Measurements from ENCODE around the gene KCNA2.

KCNA2 gene

DNA sequence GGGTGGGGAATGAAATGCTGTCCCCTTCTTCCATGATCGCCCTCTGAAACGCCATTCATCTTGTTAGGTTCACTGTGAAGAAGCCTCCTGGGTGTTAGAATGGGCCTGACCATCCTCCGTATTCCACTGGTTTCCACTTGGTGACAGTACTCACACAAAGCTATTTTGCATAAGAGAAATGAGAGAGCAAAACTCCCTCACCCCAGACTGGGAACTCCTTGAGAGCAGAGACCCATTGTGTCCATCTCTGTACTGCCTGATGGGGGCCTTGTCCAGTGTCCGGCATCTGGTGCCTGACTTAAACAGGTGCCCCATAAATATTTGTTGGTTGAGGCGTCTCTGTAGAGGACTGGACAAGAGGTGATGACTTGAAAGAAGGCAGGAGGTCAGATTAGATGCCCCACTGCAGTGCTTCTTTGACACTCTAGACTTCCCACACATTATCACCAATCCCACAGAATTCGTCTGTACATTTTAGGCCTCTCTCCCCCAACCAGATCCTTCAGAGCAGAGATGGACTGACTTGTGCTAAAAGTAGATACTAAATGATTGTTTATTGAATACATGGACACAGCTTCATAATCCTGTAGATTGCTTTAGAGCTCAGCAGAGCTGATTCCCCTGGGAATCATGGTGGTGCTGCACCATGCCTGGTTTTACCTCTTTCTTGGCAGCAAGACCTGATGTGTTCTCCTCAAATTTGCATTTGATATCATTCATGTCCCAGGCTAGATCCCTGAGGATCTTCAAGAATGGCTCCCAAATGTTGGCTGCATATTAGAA lies 22.4 kb upstream of the KCNA2 start:
- no peak for DNase-seq

DNA sequence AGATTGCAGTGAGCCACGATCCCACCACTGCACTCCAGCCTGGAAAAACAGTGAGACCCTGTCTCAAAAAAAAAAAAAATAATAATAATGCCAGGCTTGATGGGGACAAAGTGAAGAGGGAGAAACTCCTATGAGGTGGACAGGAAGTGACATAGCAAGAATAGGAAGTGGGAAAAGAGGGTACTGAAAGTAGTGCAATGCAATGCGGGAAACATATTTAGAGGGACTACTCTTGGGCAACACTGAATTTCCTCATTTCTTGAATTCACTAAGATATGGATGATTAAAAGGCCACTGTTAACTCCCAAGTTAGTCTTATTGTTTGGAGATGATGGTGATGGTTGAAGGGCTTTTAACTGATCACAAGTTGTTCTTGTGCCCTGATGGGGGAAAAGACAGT lies 21.6 kb upstream of the KCNA2 start:
- no peak for DNase-seq

DNA sequence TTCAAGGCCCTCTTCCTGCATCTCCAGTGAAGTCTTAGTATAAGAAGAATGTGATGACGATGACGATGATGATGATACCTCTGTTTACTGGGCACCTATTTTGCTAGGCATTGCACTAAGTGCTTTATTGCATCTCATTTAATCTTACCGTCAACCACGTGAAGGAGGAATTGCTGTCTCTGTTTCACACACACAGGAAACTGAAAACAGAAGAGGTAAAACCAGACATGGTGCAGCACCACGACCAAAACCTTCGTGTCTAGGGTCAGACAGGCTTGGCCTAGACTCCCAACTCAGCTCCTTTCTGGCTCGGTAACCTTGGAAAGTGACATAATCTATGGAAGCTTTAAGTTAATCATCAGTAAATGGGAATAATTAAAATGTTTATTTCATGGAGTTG lies 20.7 kb upstream of the KCNA2 start:
- DNase-seq: no peak

DNA sequence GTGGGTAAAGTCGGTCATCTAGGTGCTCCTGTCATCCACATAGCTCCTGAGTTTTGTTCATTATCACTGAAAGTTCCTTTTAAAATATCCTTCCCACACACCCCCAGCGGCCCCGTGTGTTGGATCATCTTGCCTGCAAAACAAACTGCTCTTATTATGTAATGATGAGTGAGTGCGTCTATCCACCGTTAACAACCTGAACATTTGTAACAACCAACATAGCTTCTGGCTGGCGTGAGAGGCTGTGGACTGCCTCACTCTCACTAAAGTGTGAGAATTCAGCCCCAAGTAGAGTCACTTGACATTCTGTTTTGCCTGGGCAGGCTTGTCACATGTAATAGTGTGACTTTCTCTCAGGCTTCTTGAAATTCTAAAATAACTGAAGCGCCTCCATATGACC lies 14.5 kb upstream of the KCNA2 start:
- DNase-seq: no peak

DNA sequence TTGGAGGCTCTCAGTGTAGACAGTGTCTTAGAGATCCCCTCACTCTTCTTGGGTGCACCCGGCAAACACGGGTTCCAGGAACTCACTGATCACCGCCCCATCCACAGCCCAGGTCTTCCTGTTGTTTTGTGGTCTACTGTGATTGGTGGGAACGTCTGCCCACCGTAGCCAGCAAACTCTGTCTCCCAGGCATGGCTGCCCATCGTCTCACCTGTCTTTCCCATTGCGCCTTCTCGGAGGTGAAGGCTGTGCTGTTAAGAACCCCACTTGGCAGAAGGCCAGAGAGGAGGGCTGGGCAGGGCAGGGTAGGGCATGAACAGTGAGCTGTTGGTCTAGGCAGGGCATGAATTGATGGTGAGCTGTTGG lies 14.1 kb upstream of the KCNA2 start:
- no peak for DNase-seq

DNA sequence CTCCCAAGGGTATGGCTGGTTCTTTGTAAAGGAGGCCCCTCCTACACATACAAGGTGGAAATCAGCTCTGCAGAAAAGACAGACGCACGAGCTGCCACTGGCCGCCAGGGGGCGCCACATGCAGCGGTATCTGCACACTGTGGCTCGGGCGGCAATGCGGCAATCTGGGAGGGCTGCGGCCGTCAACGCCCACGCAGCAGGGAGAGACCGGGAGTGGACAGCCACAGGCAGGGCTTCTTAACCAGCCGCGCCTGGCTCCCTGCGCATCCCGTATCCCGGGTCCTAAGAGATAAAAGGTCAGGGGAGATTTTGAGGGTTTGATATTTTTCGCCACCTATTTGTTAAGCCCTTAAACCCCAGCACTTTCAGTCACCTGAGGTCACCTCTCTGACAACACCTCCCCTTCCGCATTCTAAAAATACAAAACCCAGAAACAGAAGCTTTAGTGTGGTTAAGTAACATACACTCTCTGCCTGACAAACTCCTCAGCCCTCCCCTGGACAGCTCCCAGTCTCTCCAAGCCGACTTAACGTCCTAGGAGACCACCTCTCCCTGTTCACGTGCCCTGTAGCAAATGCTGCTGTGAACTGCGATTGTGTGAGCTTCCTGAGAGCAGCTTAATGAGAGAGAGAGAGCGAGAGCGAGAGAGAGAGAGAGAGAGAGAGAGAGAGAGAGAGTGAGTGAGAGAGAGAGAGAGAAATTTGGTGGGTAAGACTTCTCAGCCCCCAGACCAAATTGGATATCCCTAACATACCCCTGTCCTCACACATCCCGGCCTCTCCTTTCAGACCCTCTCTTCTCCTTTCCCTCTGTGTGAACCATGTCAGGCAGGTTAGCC lies 13.5 kb upstream of the KCNA2 start:
- peak; percentile 65 for DNase-seq

DNA sequence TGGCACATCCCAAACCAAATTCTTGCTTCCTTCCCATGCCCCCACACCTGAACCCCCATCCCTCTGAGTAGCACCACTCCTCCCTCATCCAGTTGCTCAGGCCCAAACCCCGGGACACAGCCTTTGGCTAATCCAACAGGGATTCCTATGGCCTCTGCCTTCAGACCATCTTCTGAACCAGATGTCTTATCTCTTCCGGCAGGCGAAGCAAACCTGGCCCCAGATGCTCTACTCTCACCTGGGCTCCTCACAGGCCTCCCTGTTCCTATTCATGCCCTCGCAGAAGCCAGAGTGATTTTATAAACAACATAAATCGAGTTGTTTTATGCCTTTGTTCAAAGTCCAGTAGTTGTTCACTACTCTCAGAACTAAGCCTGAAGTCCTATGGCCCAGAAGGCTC lies 12.5 kb upstream of the KCNA2 start:
- DNase-seq: no peak

DNA sequence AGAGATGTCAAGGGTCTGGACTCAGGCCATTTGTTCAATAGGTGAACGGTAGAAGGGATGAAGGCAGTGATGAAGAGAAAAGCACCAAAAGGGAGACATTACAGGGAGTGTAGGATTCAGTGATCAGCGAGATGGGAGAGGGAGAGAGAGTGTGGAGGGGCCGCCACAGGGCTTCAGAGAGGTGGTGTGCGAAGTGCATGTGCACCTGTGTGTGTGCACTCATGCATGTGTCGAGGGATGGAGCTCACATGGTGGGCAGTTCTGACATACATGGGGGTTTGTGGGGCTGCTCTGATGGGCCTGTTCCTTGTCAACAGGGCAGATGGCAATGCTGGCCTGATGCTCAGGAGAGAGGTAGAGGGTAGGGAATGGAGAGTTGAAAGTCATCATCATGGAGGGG lies 11.4 kb upstream of the KCNA2 start:
- no peak for DNase-seq

DNA sequence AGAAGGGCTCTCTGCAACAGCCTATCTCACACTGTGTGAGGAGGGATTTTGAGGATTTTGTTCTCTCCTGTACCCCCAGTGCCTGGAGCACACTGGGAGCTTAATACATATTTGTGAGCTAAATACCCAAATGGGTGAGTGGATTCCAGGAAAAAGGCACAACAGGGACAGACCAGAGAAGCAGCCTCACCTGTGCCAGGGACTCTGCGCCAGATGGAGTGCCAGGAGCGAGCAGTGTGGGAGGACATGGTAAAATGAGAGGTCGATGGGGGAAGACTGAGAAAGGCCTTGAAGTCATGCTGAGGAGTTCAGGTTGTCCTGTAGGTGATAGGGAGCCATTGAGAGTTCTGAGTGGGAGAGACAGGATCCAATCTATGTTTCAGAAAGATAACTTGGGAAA lies 11.0 kb upstream of the KCNA2 start:
- no peak for DNase-seq

DNA sequence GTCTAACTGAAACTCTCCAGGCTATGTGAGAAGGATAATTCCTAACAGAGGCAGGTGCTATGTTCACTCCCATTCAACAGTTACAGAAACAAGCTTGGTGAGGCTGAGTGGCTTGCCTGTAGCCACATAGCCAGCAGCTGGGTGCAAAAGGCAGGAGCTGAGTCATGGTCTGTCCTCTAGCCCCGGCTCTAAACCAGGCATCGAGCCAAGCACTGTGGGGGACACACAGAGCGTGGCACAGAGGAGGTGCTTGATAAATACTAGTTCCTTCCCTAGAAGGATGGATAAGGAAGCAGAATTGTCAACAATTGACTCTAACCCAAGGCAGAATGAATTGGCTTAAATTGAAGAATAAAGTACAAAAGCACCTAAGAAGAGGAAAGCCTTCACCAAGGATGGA lies 10.4 kb upstream of the KCNA2 start:
- no peak for DNase-seq

DNA sequence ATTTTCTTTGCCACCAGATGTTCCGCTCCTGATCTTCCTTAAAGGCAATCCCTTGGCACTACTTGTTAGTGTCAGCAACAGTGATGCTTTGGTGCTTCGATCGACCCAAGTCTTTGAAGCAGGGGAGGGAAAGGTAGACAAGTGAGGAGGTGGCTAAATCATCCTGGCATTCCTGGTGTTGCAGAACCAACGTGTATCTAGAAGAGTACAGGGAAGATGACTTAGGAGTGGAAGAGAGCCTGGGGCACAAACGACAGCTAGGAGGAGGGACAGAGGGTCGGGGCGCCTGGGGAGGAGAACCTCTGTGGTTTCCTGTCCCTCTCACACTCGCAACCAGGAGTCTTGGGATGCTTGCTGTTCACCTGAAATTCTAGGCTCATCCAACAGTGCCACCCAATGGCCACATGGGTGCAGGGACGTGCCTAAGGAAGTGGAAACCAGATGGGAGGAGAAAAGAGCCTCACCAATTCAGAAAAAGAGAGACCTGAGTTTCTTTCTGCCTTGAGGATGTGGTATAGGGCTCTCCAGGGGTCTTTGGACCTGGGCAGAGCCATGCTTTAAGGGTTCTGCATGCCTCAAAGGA lies 9.5 kb upstream of the KCNA2 start:
- peak; percentile 51 for DNase-seq

DNA sequence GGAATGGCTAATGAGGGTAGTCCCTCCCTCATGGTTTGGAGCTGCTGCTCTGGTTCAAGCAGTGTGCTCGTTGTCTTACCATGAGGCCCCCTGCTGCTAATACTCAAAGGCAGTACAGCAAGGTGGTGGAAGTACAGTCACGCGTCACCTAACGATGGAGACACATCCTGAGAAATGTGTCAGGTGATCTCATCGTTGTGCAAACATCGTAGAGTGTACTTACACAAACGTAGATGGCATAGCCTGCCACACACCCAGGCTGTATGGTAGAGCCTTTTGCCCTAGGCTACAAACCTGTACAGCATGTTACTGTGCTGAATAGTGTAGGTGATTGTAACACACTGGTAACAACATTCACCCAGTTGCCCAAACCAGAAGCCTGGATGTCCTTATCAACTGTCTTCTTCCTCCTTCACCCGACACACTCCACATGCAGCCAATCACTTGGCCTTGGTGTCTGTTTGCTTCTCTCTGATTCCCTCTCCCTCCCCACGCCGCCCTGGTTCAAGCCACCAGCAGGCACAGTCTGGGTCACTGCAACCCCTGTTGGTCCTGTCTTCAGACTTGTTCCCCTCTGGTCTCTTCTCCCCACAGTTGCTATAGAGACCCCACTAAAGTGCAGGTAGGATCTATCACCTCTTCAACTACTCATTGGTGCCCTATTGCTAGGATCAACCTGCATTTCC lies 6.0 kb upstream of the KCNA2 start:
- no peak for DNase-seq

DNA sequence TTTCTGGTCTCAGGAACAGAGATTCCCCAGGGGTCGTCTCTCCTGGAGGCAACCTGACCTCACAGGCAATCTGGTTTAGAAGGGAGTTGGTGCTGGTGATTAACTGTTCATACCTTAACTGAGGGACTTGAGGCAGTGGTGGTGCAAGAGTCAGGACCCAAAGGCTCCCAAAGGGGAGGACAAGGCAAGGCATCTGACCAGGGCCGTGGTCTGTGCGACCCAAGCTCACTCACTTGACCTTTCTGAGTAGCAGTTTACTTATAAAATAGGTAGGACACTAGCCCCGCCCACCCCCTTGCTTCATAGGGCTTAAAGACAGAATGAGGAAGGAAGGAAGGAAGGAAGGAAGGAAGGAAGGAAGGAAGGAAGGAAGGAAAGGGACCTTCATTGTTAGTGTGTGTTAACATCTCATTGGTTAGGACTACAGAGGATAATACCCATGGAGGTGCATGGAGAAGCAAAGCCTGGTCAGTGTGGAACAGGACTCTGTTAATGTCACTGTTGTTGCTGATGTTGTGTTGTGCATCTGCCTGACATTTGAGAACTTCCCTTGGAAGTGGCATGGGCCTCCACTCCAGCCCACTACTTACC lies 4.6 kb upstream of the KCNA2 start:
- DNase-seq: no peak

DNA sequence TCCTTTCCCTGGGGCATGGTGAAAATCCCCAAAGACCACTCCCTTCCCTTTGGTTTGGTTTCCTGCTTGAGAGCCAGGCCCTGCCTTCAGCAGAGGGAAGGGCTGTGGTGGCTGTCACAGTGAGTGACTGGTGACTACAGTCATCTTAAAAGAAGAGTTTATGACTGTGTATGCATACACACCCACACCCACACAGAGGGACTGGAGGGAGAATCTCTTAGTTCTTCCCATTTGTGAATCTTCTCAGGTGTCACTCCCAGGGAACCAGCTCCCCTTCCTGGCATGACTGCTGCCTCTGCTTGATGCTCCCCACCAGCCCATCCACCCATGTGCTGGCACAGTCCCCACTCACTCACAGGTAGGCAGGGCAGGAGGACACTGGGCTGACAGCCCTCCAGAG lies 3.9 kb upstream of the KCNA2 start:
- DNase-seq: no peak

DNA sequence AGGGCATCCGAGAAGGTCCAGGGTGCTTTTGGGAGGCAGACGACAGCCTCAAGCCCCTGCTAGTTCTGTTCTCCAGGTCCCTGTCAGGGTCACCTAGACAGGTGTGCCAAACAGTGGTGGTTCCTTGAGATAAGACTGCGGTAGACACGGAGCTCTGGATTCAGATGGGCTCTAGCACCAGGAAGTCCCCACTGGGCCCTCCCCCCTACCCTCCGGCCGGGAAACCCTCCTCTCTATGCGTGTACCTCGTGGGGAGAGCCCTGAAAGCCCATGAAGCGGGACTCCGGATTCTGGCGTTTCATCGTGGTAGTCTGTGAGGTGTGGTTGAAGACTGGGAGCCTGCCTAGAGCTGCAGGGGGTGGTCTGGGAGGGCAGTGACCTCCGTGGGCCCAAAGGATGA lies 2.1 kb upstream of the KCNA2 start:
- DNase-seq: no peak

DNA sequence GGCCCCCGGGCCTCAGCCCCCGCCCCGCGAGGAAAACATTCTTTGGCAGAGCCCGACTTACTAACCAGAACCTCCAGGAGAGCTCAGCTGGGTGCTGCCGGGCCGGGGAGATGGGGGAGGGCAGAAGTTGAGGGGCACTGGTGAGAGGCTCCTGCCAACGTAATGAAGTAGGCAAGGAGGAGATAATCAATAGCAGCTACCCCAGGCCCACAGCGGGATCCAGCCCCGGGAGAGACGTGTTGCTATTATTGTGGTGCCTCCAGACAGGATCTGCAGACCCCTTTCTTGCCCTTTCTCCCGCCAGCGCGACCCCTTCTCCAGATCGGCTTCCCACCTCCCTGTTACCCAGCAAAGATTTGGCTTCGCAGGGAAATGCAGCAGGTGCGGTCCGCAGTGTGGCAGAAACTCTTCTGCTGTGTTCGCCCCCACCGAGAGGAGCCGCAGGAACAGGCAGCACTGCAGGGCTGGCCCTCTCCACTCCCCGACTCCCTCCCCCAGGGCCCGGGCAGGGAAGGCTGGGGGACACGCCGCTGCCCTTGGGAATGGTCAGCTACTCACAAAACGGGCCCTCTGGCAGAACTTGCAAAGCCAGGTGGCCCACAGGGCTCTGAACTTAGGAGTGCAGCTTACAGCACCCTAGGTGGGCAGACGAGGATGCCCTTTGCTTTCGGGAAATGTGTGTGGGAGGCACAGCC lies 1.5 kb upstream of the KCNA2 start:
- DNase-seq: no peak

DNA sequence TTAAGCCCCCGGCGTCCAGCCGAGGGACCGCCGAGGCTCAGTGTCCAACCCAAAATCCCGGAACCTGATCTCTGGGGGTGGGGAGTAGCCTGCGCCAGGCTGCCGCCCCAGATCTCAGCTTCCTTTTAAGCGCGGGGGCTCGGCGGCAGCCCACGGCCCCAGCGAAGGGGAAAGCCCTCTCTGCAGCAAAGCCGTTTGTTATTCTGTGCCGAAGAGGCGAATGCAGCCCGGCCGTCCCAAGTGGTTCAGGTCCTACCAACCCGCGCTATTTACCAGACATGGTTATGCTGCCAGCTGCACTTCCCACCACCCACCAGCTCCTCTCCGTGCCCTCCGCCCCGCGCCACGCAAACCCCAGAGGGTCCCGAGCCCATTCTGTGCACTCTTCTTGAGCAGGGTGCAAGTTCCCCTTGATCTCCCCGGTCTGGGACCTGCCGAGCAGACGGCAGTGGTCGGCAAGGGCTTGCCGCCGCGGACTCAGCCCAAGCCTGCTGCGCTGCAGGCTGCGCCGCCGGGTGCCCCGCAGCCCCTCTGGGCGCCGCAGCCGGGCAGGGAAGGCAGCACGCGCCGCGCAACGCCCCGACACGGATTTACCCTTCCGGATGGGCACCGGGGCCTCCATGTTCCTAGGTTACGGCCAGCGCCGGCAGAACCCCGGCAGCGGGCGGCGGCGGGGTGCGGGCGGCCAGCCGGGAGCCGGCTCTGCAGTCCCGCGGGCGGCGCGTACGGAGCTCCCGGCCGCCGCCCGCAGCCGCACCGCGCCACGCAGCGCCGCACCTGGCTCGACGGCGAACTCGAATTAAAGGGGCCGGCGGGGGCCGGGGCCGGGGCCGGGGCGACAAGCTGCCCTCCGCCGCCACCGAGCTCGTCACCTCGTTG lies 738 bp upstream of the KCNA2 start:
- no peak for DNase-seq

DNA sequence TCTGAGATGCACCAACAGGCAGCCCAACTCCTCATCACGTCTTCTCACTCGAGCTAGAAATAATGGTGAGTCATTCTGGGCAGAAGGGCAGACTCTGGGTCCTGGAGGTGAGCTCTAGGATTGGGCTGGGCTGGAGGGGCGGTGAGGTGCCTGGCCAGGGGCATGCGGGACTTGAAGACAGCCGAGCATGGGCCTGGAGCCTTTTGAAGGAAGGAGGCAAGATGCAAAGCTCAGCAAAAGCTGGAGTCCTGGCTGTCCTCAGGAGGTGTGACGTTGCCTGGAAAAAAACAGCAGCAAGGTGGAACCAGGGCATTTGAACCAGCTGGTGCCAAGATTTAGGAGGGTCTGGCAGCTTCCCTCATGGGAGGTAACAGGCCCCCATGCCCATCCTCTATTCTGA lies 712 bp downstream of the KCNA2 start:
- no peak for DNase-seq

DNA sequence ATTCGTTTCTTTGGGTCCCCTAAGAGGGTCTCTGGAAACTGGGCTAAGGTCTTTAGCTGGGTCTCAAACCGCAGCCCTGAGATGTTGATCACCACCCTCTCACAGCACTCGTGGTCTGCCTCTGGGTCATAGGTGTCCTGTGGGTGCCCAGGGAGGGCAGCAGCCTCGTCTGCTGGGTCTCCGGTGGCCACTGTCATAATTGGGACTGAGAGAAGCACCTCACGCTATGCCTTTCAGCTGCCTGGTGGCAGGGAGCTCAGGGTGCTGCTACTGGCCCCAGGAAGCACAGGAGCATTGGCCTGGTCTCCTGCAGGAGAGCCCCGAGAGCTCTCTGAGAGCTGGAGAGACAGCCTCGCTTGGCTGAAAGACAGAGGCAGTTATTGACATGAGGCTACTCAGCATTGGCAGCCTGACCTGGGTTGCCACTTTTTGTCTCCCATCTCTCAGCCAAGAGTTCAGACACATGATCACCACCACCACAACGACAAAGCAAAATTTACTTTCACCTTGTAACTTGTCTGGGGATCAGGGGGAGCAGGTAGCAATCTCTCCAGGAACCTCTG lies 1.5 kb downstream of the KCNA2 start:
- DNase-seq: no peak

DNA sequence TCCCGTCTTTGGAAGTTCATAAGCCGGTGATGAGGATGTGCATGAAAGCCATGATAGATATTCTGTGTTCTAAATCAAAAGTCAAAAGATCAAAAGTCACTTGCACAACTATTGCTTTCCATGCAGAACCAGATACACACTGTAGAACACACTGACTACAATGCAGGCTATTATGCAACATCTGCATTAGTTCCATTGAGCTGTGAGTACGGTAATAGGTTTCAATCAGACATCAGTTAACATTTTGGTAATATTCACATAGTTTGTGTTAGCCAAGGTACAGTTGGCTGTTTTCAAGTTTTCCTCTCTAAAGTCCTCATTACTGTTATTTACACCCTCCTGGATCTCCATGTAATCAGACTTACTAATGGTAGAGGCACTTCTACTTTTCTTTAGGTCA lies 3.1 kb downstream of the KCNA2 start:
- no peak for DNase-seq

DNA sequence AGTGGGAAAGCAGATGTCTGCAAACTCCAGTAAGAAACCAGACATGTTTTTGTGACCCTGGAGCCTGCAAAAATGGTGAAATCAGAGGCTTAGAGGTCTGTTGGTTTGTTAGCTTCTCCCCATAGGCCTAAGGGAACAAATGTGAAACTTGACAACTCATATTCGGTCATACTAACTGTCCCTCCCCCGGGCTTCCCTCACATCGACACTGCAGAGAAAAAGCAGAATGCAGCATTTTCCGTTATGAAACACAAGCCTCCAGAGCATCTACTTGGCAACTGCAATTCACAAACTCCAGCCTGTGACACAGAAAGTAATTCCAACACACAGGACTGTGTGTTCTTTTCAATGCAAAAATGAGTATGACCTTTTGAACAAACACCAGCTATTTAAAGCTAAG lies 3.7 kb downstream of the KCNA2 start:
- DNase-seq: no peak
